Pancreas (tissue), 10 donors: ENCODE data around the gene LEMD2. TPM values are rescaled to one million over a fixed set of nuclear protein-coding genes. Genes with fewer than 3 reads are reported as not detected.
A peak's percentile ranks its signal among the peaks of the same experiment; 100 is the strongest.

Experiments
- ATAC-seq, 4 donors: fragments of 200-7000 bp; cut with Tn5 transposase; one replicate each; pipeline versions ENCODE4 v1.8.0 to v1.9.1; 2020; ENCODE audit warnings: mild to moderate bottlenecking in 4 of 4, moderate library complexity in 4 of 4
- DNase-seq, 6 donors: peaks; one replicate each; pipeline ENCODE4 v3.0.0-alpha.2; 2020
- FAIRE-seq: peaks from 2 replicates; lab custom pipeline; 2012; peaks lifted over from hg19 to GRCh38; lab: Jason Lieb, UNC
- H3K27ac ChIP-seq, 4 donors: fragments of 200-600 bp; sonication (generic); 1 replicate in 3 of 4; 2 replicates in 1 of 4; pipeline versions ENCODE4 v1.5.0 to v1.8.0; 2020
- H3K27me3 ChIP-seq, 4 donors: fragments of 200-600 bp; one replicate each; pipeline ENCODE4 v1.8.0; 2021
- H3K36me3 ChIP-seq, 3 donors: fragments of 200-600 bp; sonication (generic) in 1 of 3; one replicate each; pipeline versions ENCODE4 v1.5.0 to v1.8.0; 2020 to 2021
- H3K4me1 ChIP-seq, 3 donors: fragments of 200-600 bp; one replicate each; pipeline ENCODE4 v1.8.0; 2021
- H3K4me3 ChIP-seq, 4 donors: fragments of 200-600 bp; sonication (generic) in 2 of 4; one replicate each; pipeline versions ENCODE4 v1.5.0 to v1.8.0; 2020 to 2021
- H3K9me3 ChIP-seq, 4 donors: fragments of 200-600 bp; one replicate each; pipeline ENCODE4 v1.8.0; 2021
- WGBS, 2 donors: extraction: QIAGEN DNeasy Blood & Tissue Kit; methylation state at CpG; one replicate each; pipeline ENCODE4 v1.1.7; 2013; 5-methylcytosine and 5-hydroxymethylcytosine counted together
- intact Hi-C, 3 donors: fragments of 100-400 bp; cut with DNase I; formaldehyde crosslinking; loops; one replicate each; pipeline versions ENCODE4 v1.11.1 to v1.14.2; 2022
- polyA plus RNA-seq, 2 donors: library from polyadenylated mRNA; stranded (reverse); fragments of 200-250 nt; gene quantifications; one replicate each; pipeline ENCODE4 v1.2.3, GENCODE V29; 2013
- total RNA-seq, 6 donors: library from RNA; stranded (reverse); fragmentation: NEBNext Ultra II Directional in 4 of 6; extraction: Animal tissue kit (Norgen Biotek cat#: 25700) in 4 of 6; gene quantifications; one replicate each; pipeline versions ENCODE4 v1.2.1 to v1.2.4, GENCODE V29; 2021 to 2023
- TF ChIP-seq, protein P1 (sequence below), 4 donors: fragments of 200-600 bp; sonication (generic) in 3 of 4; IDR thresholded peaks; one replicate each; pipeline versions ENCODE4 v1.5.0 to v1.8.0; 2021; ENCODE audit warnings: antibody characterized with exemption in 4 of 4
- donor health status: healthy with polysubstance abuse.
- donor health status: DM: no; HTN: no; CAD: no; lungs with moderate emphysema.
- donor health status: DM: no; HTN: no; CAD: no.
- donor health status: control.
- donor health status: control.
- donor health status: Bipolar disorder and iron deficiency.
- donor health status: DM: yes; HTN: yes; CAD: no.
- donor health status: DM: no; HTN: no; CAD: no.
- donor health status: DM: no; HTN: no; CAD: no.
- donor health status: DM: yes; HTN: yes; CAD: no.

Gene LEMD2
- total and polyA plus RNA-seq, 8 donors = 23.4 to 59.4 (median 30.0) TPM

DNA sequence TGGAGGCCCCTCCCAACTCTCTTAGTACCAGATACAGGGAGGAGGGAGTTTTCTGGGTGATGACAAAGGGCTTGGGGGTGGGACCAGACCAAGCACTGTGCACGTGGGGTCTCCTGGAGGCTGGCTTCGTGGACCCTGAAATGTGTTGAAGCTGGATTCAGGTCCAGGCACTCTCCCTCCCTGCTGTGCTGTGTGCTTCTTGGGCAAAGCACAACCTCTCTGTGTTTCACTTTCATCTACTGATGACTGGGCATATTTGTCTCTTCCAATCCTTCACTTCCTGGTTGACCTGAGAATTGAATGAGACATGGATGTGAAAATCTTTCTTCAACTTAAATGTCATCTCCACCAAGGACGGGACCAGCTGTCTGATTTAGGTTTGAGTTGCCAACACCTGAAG lies 29.4 kb upstream of the LEMD2 start:
- Histone ChIP-seq H3K27ac (no peak overlapping the region), H3K4me1 (no peaks in the 10 kb centered on the region)
- FAIRE-seq = no peak

DNA sequence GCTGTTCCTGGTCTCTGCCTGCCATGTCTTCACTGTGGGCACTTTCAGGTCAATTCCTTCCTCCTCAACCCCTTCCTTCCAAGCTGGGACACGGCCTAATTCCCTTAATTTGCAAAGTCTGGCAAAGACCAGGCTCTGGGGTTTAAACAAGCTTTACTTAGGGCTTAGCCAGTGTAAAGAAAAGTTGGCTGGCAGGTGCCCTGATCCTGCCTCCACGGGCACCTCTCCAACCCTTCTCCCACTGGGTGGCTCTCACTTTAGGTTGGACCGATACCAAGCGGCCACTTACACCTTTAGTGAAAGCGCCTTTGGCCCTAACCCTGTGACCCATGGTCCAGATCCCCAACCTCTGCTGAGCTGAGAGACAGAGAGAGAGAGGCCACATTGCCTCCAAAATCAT lies 28.6 kb upstream of the LEMD2 start:
- Histone ChIP-seq H3K36me3 (no peaks in the 10 kb centered on the region), H3K4me1 (no peaks in the 10 kb centered on the region), H3K4me3 (no peak overlapping the region), H3K9me3 (no peaks in the 10 kb centered on the region), H3K27ac (no peak overlapping the region), H3K27me3 (peaks cover 0 to 4% (median 0%) of the 10 kb centered on the region in 4 donors)
- TF ChIP-seq, protein P1, sequence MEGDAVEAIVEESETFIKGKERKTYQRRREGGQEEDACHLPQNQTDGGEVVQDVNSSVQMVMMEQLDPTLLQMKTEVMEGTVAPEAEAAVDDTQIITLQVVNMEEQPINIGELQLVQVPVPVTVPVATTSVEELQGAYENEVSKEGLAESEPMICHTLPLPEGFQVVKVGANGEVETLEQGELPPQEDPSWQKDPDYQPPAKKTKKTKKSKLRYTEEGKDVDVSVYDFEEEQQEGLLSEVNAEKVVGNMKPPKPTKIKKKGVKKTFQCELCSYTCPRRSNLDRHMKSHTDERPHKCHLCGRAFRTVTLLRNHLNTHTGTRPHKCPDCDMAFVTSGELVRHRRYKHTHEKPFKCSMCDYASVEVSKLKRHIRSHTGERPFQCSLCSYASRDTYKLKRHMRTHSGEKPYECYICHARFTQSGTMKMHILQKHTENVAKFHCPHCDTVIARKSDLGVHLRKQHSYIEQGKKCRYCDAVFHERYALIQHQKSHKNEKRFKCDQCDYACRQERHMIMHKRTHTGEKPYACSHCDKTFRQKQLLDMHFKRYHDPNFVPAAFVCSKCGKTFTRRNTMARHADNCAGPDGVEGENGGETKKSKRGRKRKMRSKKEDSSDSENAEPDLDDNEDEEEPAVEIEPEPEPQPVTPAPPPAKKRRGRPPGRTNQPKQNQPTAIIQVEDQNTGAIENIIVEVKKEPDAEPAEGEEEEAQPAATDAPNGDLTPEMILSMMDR (IDR thresholded peaks at IDR 0.05) = no peak
- ATAC-seq = no peak
- 57 to 65% methylated on average over 5 of the region's 5 CpGs for WGBS, 2 donors
- DNase-seq = no peak
- intact Hi-C loops = no loop called here
- no peak for FAIRE-seq

More for the DNA sequence above, 29.4 kb upstream of the LEMD2 start:
- Histone ChIP-seq H3K9me3 (no peaks in the 10 kb centered on the region), H3K36me3 (no peaks in the 10 kb centered on the region), H3K4me3 (no peak overlapping the region), H3K27me3 (peaks cover 0 to 4% (median 0%) of the 10 kb centered on the region in 4 donors)
- ATAC-seq (no peak), DNase-seq (no peak)
- 54 to 56% methylated on average over 3 of the region's 3 CpGs for WGBS, 2 donors
- TF ChIP-seq, protein P1 (IDR thresholded peaks at IDR 0.05) = no peak
- intact Hi-C loops = no loop called here

DNA sequence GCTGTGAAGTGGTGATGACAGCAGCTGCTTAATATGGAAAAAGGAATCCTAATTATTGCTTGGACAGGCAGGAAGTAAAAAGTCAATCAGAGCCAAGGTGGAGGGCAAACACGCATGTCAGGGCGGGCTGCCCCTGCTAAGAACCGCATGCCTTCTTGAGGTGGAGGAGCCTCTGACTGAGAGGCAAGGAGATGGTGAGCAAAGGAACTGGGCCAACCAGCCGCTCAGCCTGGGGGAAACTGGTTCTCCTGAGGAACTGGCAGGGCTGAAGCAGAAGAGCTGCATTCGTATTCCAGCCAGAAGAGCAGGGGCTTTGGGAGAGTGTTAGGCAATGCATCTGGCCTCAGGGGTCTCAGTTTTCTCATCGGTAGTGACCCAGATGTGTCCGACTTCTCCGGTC lies 28.0 kb upstream of the LEMD2 start:
- ATAC-seq = no peak
- no peaks in the 10 kb centered on the region for H3K36me3 ChIP-seq
- no peaks in the 10 kb centered on the region for H3K4me1 ChIP-seq
- H3K27me3 ChIP-seq = peaks cover 0 to 4% (median 0%) of the 10 kb centered on the region in 4 donors
- H3K9me3 ChIP-seq = no peaks in the 10 kb centered on the region
- intact Hi-C loops = no loop called here
- H3K27ac ChIP-seq = no peak overlapping the region
- TF ChIP-seq, protein P1 (IDR thresholded peaks at IDR 0.05) = no peak
- DNase-seq = no peak
- FAIRE-seq = no peak
- WGBS, 2 donors = 51 to 53% methylated on average over 8 of the region's 8 CpGs
- no peak overlapping the region for H3K4me3 ChIP-seq

DNA sequence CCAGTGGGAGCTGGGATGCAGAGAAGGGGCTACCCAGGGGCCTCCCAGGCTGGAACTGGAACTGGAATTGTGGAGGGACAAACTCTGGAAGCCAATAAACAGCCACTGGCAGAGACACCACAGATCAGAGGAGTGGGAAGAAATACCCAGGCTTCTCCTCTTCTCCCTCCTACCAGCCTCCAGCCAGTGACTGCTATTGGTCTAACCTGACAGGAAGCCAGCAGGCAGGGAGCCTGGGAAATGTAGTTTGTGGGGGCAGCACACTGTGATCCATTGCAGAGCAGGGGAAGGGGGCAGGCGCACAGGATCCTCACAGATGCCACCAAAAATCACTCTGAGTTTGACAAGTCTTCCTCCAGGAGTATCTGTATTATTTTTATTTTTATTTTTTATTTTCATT lies 26.9 kb upstream of the LEMD2 start:
- TF ChIP-seq, protein P1 (IDR thresholded peaks at IDR 0.05) = no peak
- FAIRE-seq (no peak), ATAC-seq (peak in 1 of 4 donors; percentile 31), DNase-seq (no peak)
- no peaks in the 10 kb centered on the region for H3K9me3 ChIP-seq
- no peaks in the 10 kb centered on the region for H3K36me3 ChIP-seq
- H3K4me1 ChIP-seq = no peaks in the 10 kb centered on the region
- intact Hi-C loops = no loop called here
- H3K4me3 ChIP-seq = no peak overlapping the region
- 0 to 30% methylated on average over 1 of the region's 1 CpG for WGBS, 2 donors
- peaks cover 0 to 4% (median 0%) of the 10 kb centered on the region in 4 donors for H3K27me3 ChIP-seq
- no peak overlapping the region for H3K27ac ChIP-seq
